H1 (cell line): ENCODE measurements around the gene MYD88. TPM values are rescaled to one million over a fixed set of nuclear protein-coding genes. Genes with fewer than 3 reads are reported as not detected.
A peak's percentile ranks its signal among the peaks of the same experiment; 100 is the strongest.

ENCODE experiments used
- CTCF ChIA-PET: fragments of 300-600 bp; sonication (Branson Sonifier 250); formaldehyde crosslinking; loops from one replicate; lab custom pipeline; 2021; ENCODE audit not compliant: partially characterized antibody; lab: Charles Lee
- POLR2A ChIA-PET: fragments of 300-600 bp; sonication (Branson Sonifier 250); formaldehyde crosslinking; loops from one replicate; lab custom pipeline; 2021; ENCODE audit warnings: inconsistent platforms; ENCODE audit not compliant: partially characterized antibody; lab: Charles Lee
- DNase-seq, 2 experiments: peaks; one replicate each; pipeline versions ENCODE4 v3.0.0 to v3.0.0-alpha.2; 2010 to 2022; ENCODE audit warnings: low spot score in 2 of 2, low read depth in 1 of 2, mixed read lengths in 1 of 2
- FAIRE-seq: peaks from 2 replicates; lab custom pipeline; 2011; peaks lifted over from hg19 to GRCh38; lab: Jason Lieb, UNC
- H2AFZ ChIP-seq: 2 replicates; pipeline ENCODE4 v1.8.1; 2012; ENCODE audit warnings: low read length, inconsistent platforms
- H2AK5ac ChIP-seq: 2 replicates; pipeline ENCODE4 v1.6.1; 2013; ENCODE audit warnings: low read depth, low read length
- H2BK120ac ChIP-seq: replicated peaks from 2 replicates; pipeline ENCODE3; 2013; ENCODE audit warnings: low read depth, low read length, inconsistent platforms
- H2BK12ac ChIP-seq: 2 replicates; pipeline ENCODE4 v1.6.1; 2013; ENCODE audit warnings: low read depth, low read length
- H2BK15ac ChIP-seq: 2 replicates; pipeline ENCODE4 v1.6.1; 2013; ENCODE audit warnings: low read length
- H2BK20ac ChIP-seq: 2 replicates; pipeline ENCODE4 v1.6.1; 2013; ENCODE audit warnings: low read length
- H2BK5ac ChIP-seq: 2 replicates; pipeline ENCODE4 v1.6.1; 2013; ENCODE audit warnings: low read depth, low read length
- H3K14ac ChIP-seq: 2 replicates; pipeline ENCODE4 v1.6.1; 2013; ENCODE audit warnings: inconsistent platforms; ENCODE audit not compliant: insufficient read length
- H3K18ac ChIP-seq: 2 replicates; pipeline ENCODE4 v1.6.1; 2013; ENCODE audit warnings: low read length; ENCODE audit errors: extremely low read depth
- H3K23ac ChIP-seq: 2 replicates; pipeline ENCODE4 v1.6.1; 2013; ENCODE audit warnings: inconsistent platforms; ENCODE audit not compliant: insufficient read length
- H3K23me2 ChIP-seq: 2 replicates; pipeline ENCODE4 v1.6.1; 2013; ENCODE audit warnings: low read depth, low read length
- H3K27ac ChIP-seq: 2 replicates; pipeline ENCODE4 v1.6.1; 2011; ENCODE audit warnings: low read depth, low read length, inconsistent platforms
- H3K27me3 ChIP-seq, 4 experiments: replicated peaks in 1 of 4; 1 replicate in 1 of 4; 2 replicates in 3 of 4; pipeline versions ENCODE4 v1.6.1 to v1.8.1; 2011 to 2013; ENCODE audit warnings: low read length in 3 of 4, mild to moderate bottlenecking in 3 of 4, inconsistent platforms in 2 of 4, mixed read lengths in 2 of 4, moderate library complexity in 1 of 4; ENCODE audit not compliant: control insufficient read depth in 3 of 4, insufficient read depth in 3 of 4; ENCODE audit errors: extremely low read depth in 1 of 4
- H3K36me3 ChIP-seq, 4 experiments: 2 replicates each; pipeline versions ENCODE4 v1.6.1 to v1.8.1; 2011 to 2013; ENCODE audit warnings: mild to moderate bottlenecking in 4 of 4, low read length in 3 of 4, moderate library complexity in 2 of 4, control low read depth in 1 of 4, inconsistent platforms in 1 of 4; ENCODE audit not compliant: insufficient read depth in 4 of 4, control insufficient read depth in 2 of 4
- H3K4ac ChIP-seq: replicated peaks from 2 replicates; pipeline ENCODE3; 2013; ENCODE audit warnings: low read length, low read depth, mixed read lengths, inconsistent platforms; ENCODE audit not compliant: insufficient read length
- H3K4me1 ChIP-seq, 4 experiments: replicated peaks in 1 of 4; 1 replicate in 1 of 4; 2 replicates in 3 of 4; pipeline versions ENCODE4 v1.6.1 to v1.8.1; 2011 to 2013; ENCODE audit warnings: low read length in 3 of 4, inconsistent platforms in 2 of 4, mixed read lengths in 1 of 4; ENCODE audit not compliant: insufficient read depth in 4 of 4, control insufficient read depth in 3 of 4
- H3K4me2 ChIP-seq, 2 experiments: 2 replicates each; pipeline versions ENCODE4 v1.6.1 to v1.8.1; 2011 to 2013; ENCODE audit warnings: low read depth in 2 of 2, low read length in 2 of 2, control low read depth in 1 of 2, inconsistent platforms in 1 of 2, mild to moderate bottlenecking in 1 of 2; ENCODE audit not compliant: insufficient read depth in 1 of 2
- H3K4me3 ChIP-seq, 4 experiments: fragments of 200-600, 300-600 bp in 1 of 4; sonication (generic), shearing (Covaris generic), sonication (Bioruptor Twin) in 1 of 4; 2 replicates each; pipeline versions ENCODE4 v1.5.1 to v1.8.1; 2011 to 2016; ENCODE audit warnings: low read length in 4 of 4, low read depth in 3 of 4, control low read depth in 2 of 4, inconsistent platforms in 2 of 4, mild to moderate bottlenecking in 2 of 4, mixed read lengths in 1 of 4, moderate library complexity in 1 of 4; ENCODE audit not compliant: insufficient read depth in 2 of 4; ENCODE audit errors: extremely low read depth in 1 of 4
- H3K56ac ChIP-seq: replicated peaks from 2 replicates; pipeline ENCODE3; 2013; ENCODE audit warnings: low read depth, mild to moderate bottlenecking, mixed read lengths, low read length, inconsistent platforms; ENCODE audit not compliant: insufficient read length
- H3K79me1 ChIP-seq: 2 replicates; pipeline ENCODE4 v1.6.1; 2013; ENCODE audit warnings: low read depth, low read length, control low read depth
- H3K79me2 ChIP-seq, 2 experiments: 2 replicates each; pipeline versions ENCODE4 v1.6.1 to v1.8.1; 2012 to 2013; ENCODE audit warnings: low read length in 2 of 2, mild to moderate bottlenecking in 2 of 2, inconsistent platforms in 1 of 2; ENCODE audit not compliant: insufficient read depth in 2 of 2, control insufficient read depth in 1 of 2
- H3K9ac ChIP-seq, 4 experiments: replicated peaks in 1 of 4; 1 replicate in 1 of 4; 2 replicates in 3 of 4; pipeline versions ENCODE4 v1.6.1 to v1.8.1; 2011 to 2013; ENCODE audit warnings: low read depth in 3 of 4, low read length in 3 of 4, control low read depth in 2 of 4, mild to moderate bottlenecking in 2 of 4, moderate library complexity in 2 of 4, inconsistent platforms in 1 of 4; ENCODE audit errors: extremely low read depth in 1 of 4
- H3K9me3 ChIP-seq, 2 experiments: 2 replicates each; pipeline versions ENCODE4 v1.6.1 to v1.8.1; 2012 to 2013; ENCODE audit warnings: mild to moderate bottlenecking in 2 of 2, moderate library complexity in 2 of 2, control low read depth in 1 of 2, inconsistent platforms in 1 of 2, low read depth in 1 of 2, low read length in 1 of 2, mixed read lengths in 1 of 2; ENCODE audit not compliant: insufficient read depth in 2 of 2
- H4K20me1 ChIP-seq, 2 experiments: replicated peaks in 1 of 2; 2 replicates each; pipeline versions ENCODE3 to v1.8.1; 2011 to 2013; ENCODE audit warnings: inconsistent platforms in 2 of 2, low read length in 2 of 2, mild to moderate bottlenecking in 1 of 2; ENCODE audit not compliant: insufficient read depth in 2 of 2, control insufficient read depth in 1 of 2
- H4K5ac ChIP-seq: 2 replicates; pipeline ENCODE4 v1.6.1; 2013; ENCODE audit warnings: low read length, low read depth, mixed read lengths, inconsistent platforms; ENCODE audit not compliant: insufficient read length
- H4K8ac ChIP-seq: 2 replicates; pipeline ENCODE4 v1.8.0; 2013; ENCODE audit warnings: mild to moderate bottlenecking, moderate library complexity, low read length, inconsistent platforms; ENCODE audit not compliant: insufficient read depth; ENCODE audit errors: extremely low read depth
- H4K91ac ChIP-seq: replicated peaks from 2 replicates; pipeline ENCODE3; 2013; ENCODE audit warnings: low read length, mixed read lengths, inconsistent platforms; ENCODE audit not compliant: insufficient read length
- ATF3 ChIP-seq: IDR thresholded peaks from 2 replicates; pipeline ENCODE4 v1.6.1; 2011; ENCODE audit warnings: low read depth, mild to moderate bottlenecking, low read length; ENCODE audit not compliant: insufficient read depth
- BACH1 ChIP-seq: IDR thresholded peaks from 2 replicates; pipeline ENCODE4 v1.6.1; 2012; ENCODE audit warnings: low read length, improper control_type of control experiment
- CBX5 ChIP-seq: fragments of 300-800, 300-1000 bp; sonication (generic); IDR thresholded peaks from 2 replicates; pipeline ENCODE4 v1.7.1; 2016; ENCODE audit warnings: antibody characterized with exemption, low read length, low read depth
- CHD2 ChIP-seq: IDR thresholded peaks from 2 replicates; pipeline ENCODE4 v1.6.1; 2012; ENCODE audit warnings: low read length, improper control_type of control experiment
- CTBP2 ChIP-seq: IDR thresholded peaks from 2 replicates; pipeline ENCODE4 v1.7.0; 2011; ENCODE audit warnings: borderline replicate concordance, mild to moderate bottlenecking, moderate library complexity, mixed read lengths, low read length; ENCODE audit not compliant: insufficient read depth, insufficient read length
- FOSL1 ChIP-seq: IDR thresholded peaks from 2 replicates; pipeline ENCODE4 v1.6.1; 2011; ENCODE audit warnings: mild to moderate bottlenecking, low read depth, low read length, moderate library complexity; ENCODE audit not compliant: insufficient read depth
- JUND ChIP-seq: IDR thresholded peaks from 2 replicates; pipeline ENCODE4 v1.6.1; 2011; ENCODE audit warnings: mild to moderate bottlenecking, improper control_type of control experiment, low read length
- KDM1A ChIP-seq: fragments of 200-600, 300-600 bp; sonication (generic); IDR thresholded peaks from 2 replicates; pipeline ENCODE4 v1.7.1; 2016; ENCODE audit warnings: mild to moderate bottlenecking, low read length, borderline replicate concordance
- PHF8 ChIP-seq: fragments of 200-600 bp; sonication (generic); conservative IDR thresholded peaks from 2 replicates; pipeline ENCODE4 v1.7.1; 2012; ENCODE audit warnings: low read depth, mild to moderate bottlenecking, inconsistent platforms, low read length, moderate library complexity
- POLR2A ChIP-seq, 2 experiments: IDR thresholded peaks; 1 replicate in 1 of 2; 2 replicates in 1 of 2; pipeline ENCODE4 v1.6.1; 2011; ENCODE audit warnings: low read depth in 2 of 2, low read length in 2 of 2, mild to moderate bottlenecking in 2 of 2; ENCODE audit errors: control extremely low read depth in 1 of 2
- SIRT6 ChIP-seq: IDR thresholded peaks from one replicate; pipeline ENCODE4 v1.7.1; 2012; ENCODE audit warnings: low read length, inconsistent platforms
- SUZ12 ChIP-seq: fragments of 200-600 bp; sonication (generic); IDR thresholded peaks from 2 replicates; pipeline ENCODE4 v1.6.1; 2012; ENCODE audit warnings: mild to moderate bottlenecking, inconsistent platforms, low read length, moderate library complexity, mixed read lengths
- ZNF274 ChIP-seq: IDR thresholded peaks from 2 replicates; pipeline ENCODE4 v1.7.0; 2012; ENCODE audit warnings: low read length, borderline replicate concordance; ENCODE audit errors: extremely low read depth
- WGBS, 2 experiments: shearing (Covaris generic) in 1 of 2; methylation state at CpG; one replicate each; pipeline versions ENCODE4 v1.1.6 to v1.1.7; 2013 to 2015; ENCODE audit warnings: low lambda C conversion rate in 2 of 2, mixed read lengths in 2 of 2, inconsistent platforms in 1 of 2, low coverage in 1 of 2, missing lambda C conversion rate in 1 of 2; ENCODE audit not compliant: insufficient replicate concordance in 2 of 2, insufficient coverage in 1 of 2, insufficient read length in 1 of 2; ENCODE audit errors: extremely low coverage in 1 of 2, missing lambda C conversion rate in 1 of 2; 5-methylcytosine and 5-hydroxymethylcytosine counted together
- polyA plus RNA-seq, 7 experiments: library from polyadenylated mRNA; depleted of rRNA in 3 of 7; stranded (reverse) in 5 of 7; unstranded in 2 of 7; fragments of >200 nt in 5 of 7; fragments of 200-250 nt in 2 of 7; gene quantifications; 1 replicate in 5 of 7; 2 replicates in 1 of 7; 4 replicates in 1 of 7; pipeline versions ENCODE4 v1.2.1 to v1.2.3, GENCODE V29; 2011 to 2013; ENCODE audit warnings: missing spikeins in 2 of 7, mixed read lengths in 2 of 7
- total RNA-seq: library from RNA; stranded (reverse); fragmentation: NEBNext Ultra II Directional; extraction: Animal tissue kit (Norgen Biotek cat#: 25700); gene quantifications from 2 replicates; pipeline ENCODE4 v1.2.1, GENCODE V29; 2021

MYD88 gene
- total and polyA plus RNA-seq, 2 of the 8 experiments (the other 6 are each of a cell fraction or from before 2014, with no cell fraction given): 22.1 to 22.5 TPM

- H3K27me3 ChIP-seq: peaks cover 0 to 2% (median 0%) of the 10 kb centered on the region in 4 experiments; a peak in 1 of 7 replicates
- no peak overlapping the region for H3K27ac ChIP-seq
- no peak overlapping the region for H3K56ac ChIP-seq
- no peak overlapping the region for H2AK5ac ChIP-seq
- H2BK5ac ChIP-seq: no peak overlapping the region
- H3K4me1 ChIP-seq: peaks cover 3 to 13% (median 5%) of the 10 kb centered on the region in 4 experiments; a peak in 6 of 7 replicates
- no peak overlapping the region for H4K5ac ChIP-seq
- CTCF ChIA-PET: interaction anchor here (0.6 to 7.9 kb wide), 4 partner anchors 8 to 29 kb away, joined by 3 to 54 read pairs (median 4); no protein-coding TSS in a partner anchor
- no peak overlapping the region for H3K18ac ChIP-seq
- POLR2A ChIA-PET: interaction anchor here (1.2 kb wide), 1 partner anchor 64 kb away, joined by 5 read pairs; the partner anchor contains the start of gene OXSR1
- 78% methylated on average over 6 of the region's 6 CpGs; no CpG with 5 or more reads in 1 of the 2 experiments for WGBS, 2 experiments
- no peak overlapping the region for H4K91ac ChIP-seq
- no peak overlapping the region for H3K14ac ChIP-seq
- H3K4me2 ChIP-seq: no peak overlapping the region
- H3K4ac ChIP-seq: no peak overlapping the region
- DNase-seq: no peak
- H4K8ac ChIP-seq: no peak overlapping the region
- H2AFZ ChIP-seq: peak overlapping the region; percentile 58; the same call in 1 of the 2 replicates
- no peak for FAIRE-seq
- no peak overlapping the region for H2BK12ac ChIP-seq
- no peak overlapping the region for H3K23ac ChIP-seq
- H2BK120ac ChIP-seq: no peak overlapping the region
- H3K4me3 ChIP-seq: no peak overlapping the region
- H3K23me2 ChIP-seq: no peaks in the 10 kb centered on the region; the same call in 1 of the 2 replicates
- H4K20me1 ChIP-seq: no peaks in the 10 kb centered on the region
- no peaks in the 10 kb centered on the region for H3K79me1 ChIP-seq
- no peaks in the 10 kb centered on the region for H3K36me3 ChIP-seq
- H3K9ac ChIP-seq: no peak overlapping the region
- H3K79me2 ChIP-seq: no peaks in the 10 kb centered on the region
- 0 out of 4 replicates have a peak, but pooled peaks cover 0 to 5% of the 10 kb centered on the region in 2 experiments for H3K9me3 ChIP-seq
- H2BK15ac ChIP-seq: no peak overlapping the region
- H2BK20ac ChIP-seq: no peak overlapping the region
- TF ChIP-seq FOSL1 (no peak), PHF8 (no peak), CBX5 (no peak), CHD2 (no peak), JUND (no peak), POLR2A (IDR thresholded peaks at IDR 0.05; ENCODE audit: control extremely low read depth in 1 of 2, low read depth in 2 of 2, low read length in 2 of 2) (no peak), SIRT6 (no peak), KDM1A (no peak), ATF3 (no peak), BACH1 (no peak), CTBP2 (no peak), ZNF274 (no peak), SUZ12 (no peak)
These were observed 36.5 kb upstream of the MYD88 start for GRCh38 chr3:38101811-38102443.
